Stimulated activated CD4-positive, alpha-beta T cell treated with anti-CD3 and anti-CD28 coated beads, TNF-alpha, amount 100 ng/mL, for 4 hours (primary cell): ENCODE results near the gene KCNIP3.
"Not testable (repeated sequence)": the region's sequence is repeated elsewhere in the genome, so short reads cannot be mapped to it uniquely, and the experiment has no call there.

Experiments
- DNase-seq, 3 experiments: peaks; one replicate each; pipeline ENCODE4 v3.0.0-alpha.2; 2020; ENCODE audit warnings: low read depth in 3 of 3

KCNIP3 gene

DNA sequence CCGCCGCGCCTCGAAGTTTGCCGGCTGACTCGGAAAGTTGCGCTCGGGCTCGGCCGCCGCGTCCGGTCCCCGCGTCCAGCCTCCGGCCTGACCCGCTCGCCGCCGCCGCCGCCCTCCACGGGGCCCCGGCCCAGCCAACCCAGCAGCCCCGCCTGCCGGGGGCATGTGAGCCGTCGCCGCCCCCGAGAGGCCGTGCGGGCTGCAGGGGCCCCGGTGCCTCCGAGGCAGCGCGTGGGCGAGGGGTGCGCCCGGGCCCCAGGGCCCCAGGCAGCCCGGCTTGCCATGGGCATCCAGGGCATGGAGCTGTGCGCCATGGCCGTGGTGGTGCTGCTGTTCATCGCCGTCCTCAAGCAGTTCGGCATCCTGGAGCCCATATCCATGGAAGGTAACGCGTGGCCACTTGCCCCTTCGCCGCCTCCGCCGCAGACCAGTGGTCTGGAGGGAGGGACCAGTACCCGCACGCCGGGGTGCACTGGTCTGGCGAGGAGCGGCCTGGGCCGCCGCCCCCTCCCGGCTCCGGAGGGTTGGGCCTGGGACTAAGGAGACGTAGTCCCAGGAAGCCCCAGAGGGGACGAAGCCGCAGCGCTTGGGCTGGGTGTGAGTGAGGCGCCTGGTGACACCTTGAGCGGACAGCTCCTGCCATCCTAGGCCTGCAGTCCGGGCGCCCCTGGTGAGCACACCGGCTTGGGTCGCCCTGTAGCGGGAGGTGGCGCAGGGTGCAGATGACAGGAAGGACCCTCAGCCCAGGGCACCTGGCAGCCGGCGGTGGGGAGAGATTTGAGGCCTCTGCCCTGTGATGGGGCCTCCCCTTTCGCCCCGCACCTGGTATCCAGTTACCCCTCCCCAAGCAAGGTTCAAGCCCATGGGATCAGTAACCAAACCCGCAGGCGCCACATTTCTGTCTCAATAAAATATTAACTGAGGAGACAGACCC is 49.9 kb downstream of the KCNIP3 start:
- no peak for DNase-seq

DNA sequence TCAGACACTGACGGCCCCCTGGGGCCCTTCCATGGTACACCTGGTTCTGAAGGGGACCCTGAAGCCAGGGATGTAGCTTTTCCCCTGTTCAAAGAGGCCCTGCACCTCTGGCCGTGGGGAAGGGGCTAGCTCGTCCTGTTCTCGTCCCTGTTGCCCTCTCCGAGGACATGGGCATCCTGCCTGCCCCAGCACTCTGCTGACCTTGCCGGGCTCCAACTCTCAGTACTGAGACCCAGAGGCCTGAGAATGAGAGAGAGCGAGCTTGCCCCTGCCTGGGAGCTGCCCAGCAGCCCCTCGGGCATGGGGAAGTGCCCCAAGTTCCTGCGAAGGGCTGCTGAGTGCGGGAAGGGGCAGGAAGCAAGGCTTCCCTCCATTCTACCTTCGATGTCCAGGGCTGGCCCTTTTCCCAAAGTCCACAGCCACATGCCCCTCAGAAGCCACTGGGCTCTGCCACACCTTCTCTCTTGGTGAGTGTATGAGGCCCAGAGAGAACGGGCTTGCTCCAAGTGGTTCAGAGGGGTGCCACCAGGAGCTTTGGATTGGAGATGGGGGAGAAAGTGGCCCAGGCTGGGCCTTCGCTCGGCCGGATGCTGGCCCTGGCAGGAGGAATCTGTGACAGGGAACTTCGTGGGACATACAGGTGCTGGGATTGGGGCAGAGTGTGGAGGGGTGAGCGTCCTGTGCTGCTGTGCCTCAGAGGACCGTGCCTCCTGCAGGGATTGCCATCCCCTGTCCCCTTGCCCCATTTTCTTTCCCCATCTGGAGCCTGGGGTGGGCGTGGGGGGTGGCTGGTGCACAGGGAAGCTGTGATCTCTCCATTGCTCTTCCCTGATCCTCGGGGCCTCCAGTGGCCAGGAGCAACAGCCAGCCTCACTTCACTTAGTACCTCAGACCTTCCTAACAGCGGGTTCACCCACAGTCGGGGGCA is 50.8 kb downstream of the KCNIP3 start:
- no peak for DNase-seq

GRCh38 chr2:95348609-95349567 is 51.7 kb downstream of the KCNIP3 start:
- no peak for DNase-seq

DNA sequence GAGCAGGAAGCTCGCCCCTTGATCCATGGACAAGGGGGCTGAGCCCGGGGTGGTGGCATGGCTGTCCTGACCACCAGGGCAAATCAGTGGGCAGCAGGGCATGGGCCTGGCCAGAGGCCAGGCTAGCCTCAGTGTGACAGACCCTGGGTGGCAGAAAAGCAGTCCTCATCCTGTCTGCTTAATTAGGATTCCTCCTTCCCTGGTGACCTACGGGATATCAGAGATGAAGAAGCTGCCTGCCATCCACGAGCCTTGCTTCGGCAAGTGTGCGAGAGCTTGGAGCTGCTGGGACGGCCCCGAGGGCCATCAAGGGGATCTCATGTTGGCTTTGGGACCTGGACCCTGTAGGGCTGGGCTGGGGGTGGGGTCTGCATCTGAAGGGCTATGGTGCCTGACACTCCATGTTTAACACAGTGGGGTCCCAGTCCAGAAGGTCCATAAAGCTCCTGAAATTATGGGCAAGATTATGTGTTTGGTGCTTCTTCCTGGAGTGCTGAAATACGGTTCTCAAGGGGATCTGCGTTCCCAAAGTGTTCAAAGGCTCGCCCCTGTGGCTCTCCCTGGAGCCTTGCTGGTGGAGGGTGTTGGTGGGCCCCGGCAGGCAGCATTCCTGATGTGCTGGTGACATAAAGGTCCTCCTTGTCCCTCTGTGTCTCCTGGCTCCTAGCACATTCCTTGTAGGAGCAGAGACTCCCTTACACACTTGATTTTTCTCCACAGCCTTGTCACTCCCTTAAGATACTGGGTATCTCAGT is 52.6 kb downstream of the KCNIP3 start:
- no peak for DNase-seq

GRCh38 chr2:95350368-95350767 is 53.2 kb downstream of the KCNIP3 start:
- DNase-seq, result no peak

DNA sequence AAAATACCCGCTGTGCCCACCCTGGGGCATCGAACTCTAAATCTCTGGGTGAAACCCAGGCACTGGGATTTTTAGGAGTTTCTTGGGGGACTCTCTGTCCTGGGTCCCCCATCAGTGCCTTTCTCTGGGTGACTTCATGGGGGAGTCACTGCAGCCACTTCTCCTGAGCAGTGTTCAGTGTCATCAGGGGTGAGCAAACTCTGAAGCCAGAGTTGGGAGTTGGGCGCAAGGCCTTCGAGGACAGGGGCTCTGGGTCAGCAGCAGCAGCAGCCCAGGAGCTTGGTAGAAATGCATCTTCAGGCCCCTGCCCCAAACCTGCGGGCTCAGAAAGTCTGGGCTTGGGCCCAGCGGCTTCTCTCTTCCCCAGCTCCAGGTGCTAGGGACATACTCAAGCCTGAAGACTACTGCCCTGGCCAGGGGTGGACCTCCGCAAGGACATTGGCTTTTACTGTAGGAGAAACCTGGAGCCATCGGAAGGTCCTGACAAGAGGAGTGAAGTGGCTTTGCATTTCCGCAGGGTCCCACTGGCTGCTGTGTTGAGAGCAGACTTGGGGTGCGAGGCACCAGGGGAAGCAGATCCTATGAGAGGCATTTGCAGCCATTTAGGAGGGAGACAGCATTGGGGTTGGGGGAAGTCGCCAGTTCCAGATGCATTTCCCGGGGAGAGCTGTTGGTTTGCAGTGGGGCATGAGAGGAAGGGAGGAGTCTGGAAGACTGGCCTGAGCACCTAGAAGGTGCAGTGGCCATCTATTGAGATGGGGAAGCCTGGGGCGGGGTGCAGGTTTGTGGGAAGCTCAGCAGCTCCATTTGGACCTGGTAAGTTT is 53.8 kb downstream of the KCNIP3 start:
- no peak for DNase-seq

DNA sequence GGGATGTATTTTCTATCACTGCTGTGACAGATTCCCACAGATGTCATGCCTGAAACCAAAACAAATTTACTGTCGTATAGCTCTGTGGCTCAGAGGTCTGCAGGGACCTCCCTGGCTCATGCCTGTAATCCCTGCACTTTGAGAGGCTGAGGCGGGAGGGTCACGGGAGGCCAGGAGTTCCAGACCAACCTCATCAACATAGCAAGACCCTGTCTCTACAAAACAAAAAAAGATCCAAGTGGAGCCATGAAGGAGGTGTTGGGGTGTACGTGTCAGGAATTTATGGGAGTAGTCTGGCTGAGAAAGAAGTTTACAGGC is 54.4 kb downstream of the KCNIP3 start:
- DNase-seq, result no peak

DNA sequence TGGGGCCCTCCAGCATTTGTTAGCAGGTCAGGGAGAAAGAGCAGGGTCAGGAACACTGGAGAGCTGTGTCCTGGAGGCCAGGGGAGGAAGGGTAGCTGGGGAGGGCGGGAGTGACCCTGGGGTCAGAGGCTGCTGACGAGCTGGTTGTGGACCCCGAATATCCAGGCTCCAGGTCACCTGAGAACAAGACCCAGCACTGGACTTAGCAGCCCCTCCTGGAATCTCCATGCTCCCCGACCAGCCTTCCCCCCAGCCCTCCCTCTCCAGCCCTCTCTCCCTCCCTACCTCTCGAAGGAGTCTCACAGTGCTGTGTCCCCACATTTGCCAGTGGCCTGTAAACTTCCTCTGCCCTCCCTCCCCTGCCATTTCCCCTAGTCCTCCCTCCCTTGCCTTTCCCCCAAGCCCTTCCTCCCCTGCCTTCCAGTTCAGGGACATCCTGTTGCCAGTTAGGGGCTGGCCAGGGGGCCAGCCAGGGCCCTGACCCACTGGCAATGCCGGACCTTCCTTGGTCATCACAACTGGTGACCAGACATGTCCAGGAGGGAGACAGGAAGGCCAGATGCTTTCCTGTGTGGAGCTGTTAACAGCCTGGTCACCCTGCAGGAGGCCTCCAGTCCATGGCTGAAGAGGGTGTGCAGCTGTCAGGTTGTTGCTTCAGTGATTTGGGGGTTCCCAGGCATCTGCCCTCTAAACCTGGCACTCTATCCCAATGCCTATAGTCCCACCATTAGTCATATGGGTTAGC is 55.3 kb downstream of the KCNIP3 start:
- DNase-seq, result no peak

DNA sequence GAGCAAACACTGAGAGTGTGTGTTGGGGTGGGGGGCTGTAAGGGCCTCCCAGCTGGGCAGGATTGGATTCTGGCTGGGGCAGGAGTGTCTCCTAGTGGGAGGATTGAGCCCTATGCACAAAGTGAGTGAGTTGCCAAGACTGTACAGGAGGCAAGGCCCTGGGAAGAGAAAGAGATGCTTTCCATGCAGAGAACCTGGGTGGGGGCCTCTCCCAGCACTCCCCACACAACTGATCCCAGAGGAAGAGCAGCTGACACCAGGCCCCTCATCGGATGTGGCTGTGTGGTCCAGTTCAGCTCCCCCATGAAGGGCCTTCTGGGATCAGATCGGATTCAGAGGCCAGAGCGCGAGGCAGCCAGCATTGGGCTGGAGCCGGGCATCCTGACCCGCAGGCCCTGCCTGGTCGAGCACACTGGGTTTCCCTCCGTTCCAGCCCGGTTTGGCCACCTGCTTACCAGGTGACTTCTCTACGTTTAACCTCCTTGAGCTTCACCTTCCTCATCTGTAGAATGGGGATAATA is 56.0 kb downstream of the KCNIP3 start:
- DNase-seq, result no peak

GRCh38 chr2:95353613-95354468 is 56.7 kb downstream of the KCNIP3 start:
- no peak for DNase-seq

DNA sequence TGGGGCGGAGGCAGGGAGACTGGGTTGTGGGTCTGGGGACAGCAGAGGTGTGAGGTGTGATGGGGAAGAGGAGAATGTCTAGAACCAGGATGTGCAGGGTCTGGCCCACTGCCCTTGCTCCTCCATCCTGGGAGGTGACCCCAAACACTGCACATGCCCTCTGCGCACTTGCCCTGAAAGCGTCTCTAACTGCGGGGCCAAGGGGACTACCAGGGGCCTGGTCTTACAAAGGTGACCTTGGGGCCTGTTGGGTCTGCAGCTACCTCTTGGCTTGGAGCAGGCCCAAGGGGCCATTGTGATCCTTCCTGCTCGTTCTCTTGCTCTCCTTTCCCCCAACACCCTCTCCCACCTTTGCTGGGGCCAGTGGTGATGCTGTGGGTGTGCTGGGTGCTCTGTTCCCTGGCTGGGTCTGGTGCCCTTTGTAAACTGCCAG is 57.3 kb downstream of the KCNIP3 start:
- DNase-seq, result no peak

- DNase-seq, result no peak
Observed at GRCh38 chr2:95354925-95355324, 57.8 kb downstream of the KCNIP3 start.

DNA sequence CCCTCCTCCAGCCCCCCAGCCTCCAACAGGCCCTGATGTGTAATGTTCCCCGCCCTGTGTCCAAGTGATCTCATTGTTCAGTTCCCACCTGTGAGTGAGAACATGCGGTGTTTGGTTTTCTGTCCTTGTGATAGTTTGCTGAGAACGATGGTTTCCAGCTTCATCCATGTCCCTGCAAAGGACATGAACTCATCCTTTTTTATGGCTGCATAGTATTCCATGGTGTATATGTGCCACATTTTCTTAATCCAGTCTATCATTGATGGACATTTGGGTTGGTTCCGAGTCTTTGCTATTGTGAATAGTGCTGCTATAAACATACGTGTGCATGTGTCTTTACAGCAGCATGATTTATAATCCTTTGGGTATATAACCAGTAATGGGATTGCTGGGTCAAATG is 58.3 kb downstream of the KCNIP3 start:
- not testable (repeated sequence) for DNase-seq

DNA sequence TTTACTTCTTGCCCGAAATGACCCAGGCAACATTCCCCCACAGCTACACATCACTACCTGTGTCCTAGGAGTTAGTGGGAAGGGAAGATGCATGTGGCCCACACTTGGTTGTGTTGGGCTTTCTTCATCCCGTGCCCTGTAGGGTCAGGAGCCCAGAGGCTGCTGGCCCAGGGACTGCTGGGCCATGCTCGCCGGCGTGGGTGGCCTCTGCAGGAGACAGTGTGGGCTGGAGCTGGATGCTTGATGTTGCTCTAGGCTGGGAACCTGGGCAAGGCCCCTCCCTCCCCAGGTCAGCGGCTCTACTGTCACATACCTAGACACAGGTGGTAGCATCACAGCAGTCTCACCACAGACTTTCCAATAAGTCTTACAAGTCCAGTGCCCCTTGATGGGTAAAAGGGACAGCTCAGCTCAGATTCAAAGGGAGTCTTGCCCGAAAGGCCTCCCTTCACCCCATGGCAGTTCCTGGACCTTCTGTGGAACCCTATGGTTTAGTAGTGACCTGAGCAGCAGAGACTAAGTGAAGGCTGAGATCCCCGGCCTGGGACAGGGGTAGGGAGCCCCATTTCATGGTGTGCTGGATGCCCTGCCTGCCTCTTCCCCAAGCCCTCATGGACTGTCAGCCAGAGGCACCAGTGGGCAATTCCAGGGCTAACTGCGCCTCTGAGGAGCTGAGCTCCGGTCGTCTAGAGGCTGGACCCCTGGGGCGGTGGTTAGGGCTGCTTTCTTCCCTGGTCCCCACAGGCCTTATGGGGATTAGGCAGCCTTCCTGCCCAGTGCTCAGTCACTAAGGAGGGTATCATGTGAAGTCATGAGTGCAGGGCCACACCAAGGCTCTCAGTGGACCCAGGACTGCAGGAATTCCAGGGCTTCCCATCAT is 59.9 kb downstream of the KCNIP3 start:
- no peak for DNase-seq

GRCh38 chr2:95357717-95358280 is 60.7 kb downstream of the KCNIP3 start:
- no peak for DNase-seq

- no peak for DNase-seq
Observed at GRCh38 chr2:95359031-95359430, 61.9 kb downstream of the KCNIP3 start.

- no peak for DNase-seq
Observed at GRCh38 chr2:95359501-95359930, 62.4 kb downstream of the KCNIP3 start.
